Osteoblast (primary cell): ENCODE results near the gene KCTD12. TPM values are rescaled to one million over a fixed set of nuclear protein-coding genes. Genes with fewer than 3 reads are reported as not detected.

Experiments used
- DNase-seq: peaks from one replicate; pipeline ENCODE4 v3.0.0; 2011; ENCODE audit warnings: low spot score, mixed read lengths; ENCODE audit not compliant: insufficient read length; ENCODE audit errors: missing footprints
- H2AFZ ChIP-seq: 2 replicates; pipeline ENCODE4 v1.6.0; 2011; ENCODE audit warnings: mild to moderate bottlenecking, low read length
- H3K27ac ChIP-seq: 2 replicates; pipeline ENCODE4 v1.5.1; 2011; ENCODE audit warnings: mild to moderate bottlenecking, low read depth, low read length, moderate library complexity
- H3K27me3 ChIP-seq: 2 replicates; pipeline ENCODE4 v1.6.0; 2012; ENCODE audit warnings: mild to moderate bottlenecking, control low read depth, inconsistent platforms, low read length, moderate library complexity; ENCODE audit not compliant: insufficient read depth
- H3K36me3 ChIP-seq: 2 replicates; pipeline ENCODE4 v1.5.1; 2011; ENCODE audit warnings: mild to moderate bottlenecking, low read length, control low read depth, moderate library complexity; ENCODE audit not compliant: insufficient read depth
- H3K4me1 ChIP-seq: 2 replicates; pipeline ENCODE4 v1.5.1; 2011; ENCODE audit warnings: mild to moderate bottlenecking, low read length, control low read depth, moderate library complexity; ENCODE audit not compliant: insufficient read depth
- H3K4me2 ChIP-seq: 2 replicates; pipeline ENCODE4 v1.6.0; 2011; ENCODE audit warnings: mild to moderate bottlenecking, low read length; ENCODE audit not compliant: insufficient read depth
- H3K4me3 ChIP-seq: fragments of 200-600 bp; sonication (generic); 3 replicates; pipeline ENCODE4 v1.5.1; 2012; ENCODE audit warnings: mild to moderate bottlenecking, low read length, inconsistent platforms; ENCODE audit not compliant: insufficient read depth
- H3K79me2 ChIP-seq: 2 replicates; pipeline ENCODE4 v1.6.0; 2012; ENCODE audit warnings: mild to moderate bottlenecking, low read length, control low read depth, inconsistent platforms; ENCODE audit not compliant: insufficient read depth
- H3K9me3 ChIP-seq: 2 replicates; pipeline ENCODE4 v1.5.1; 2011; ENCODE audit warnings: low read depth, low read length, control low read depth
- H4K20me1 ChIP-seq: 2 replicates; pipeline ENCODE4 v1.6.0; 2012; ENCODE audit warnings: mild to moderate bottlenecking, low read length, control low read depth; ENCODE audit not compliant: insufficient read depth
- total RNA-seq: library from RNA; depleted of rRNA; stranded (reverse); fragments of >200 nt; gene quantifications from 2 replicates; pipeline ENCODE4 v1.2.3, GENCODE V29; 2012
- TF ChIP-seq, protein P1 (sequence below): IDR thresholded peaks from 2 replicates; pipeline ENCODE4 v1.5.1; 2011; ENCODE audit warnings: mild to moderate bottlenecking, low read depth, low read length, moderate library complexity; ENCODE audit errors: extremely low read depth

KCTD12 gene
- total RNA-seq, 1 donor, result 29.0 TPM

DNA sequence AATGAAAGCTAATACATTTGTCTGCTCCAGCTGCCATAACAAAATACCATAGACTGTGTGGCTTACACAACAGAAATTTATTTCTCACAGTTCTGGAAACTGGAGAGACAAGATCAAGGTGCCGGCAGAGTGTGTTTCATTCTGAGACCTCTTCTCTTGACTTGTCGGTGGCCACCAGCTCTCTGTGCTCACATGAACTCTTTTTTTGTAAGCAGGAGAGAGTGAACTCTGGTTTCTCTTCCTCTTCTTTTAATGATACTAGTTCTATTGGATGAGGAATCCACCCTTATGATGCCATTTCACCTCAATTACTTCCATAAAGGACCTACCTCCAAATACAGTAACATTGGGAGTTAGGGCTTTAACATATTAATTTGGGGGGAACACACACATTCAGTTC, 11.7 kb downstream of the KCTD12 start:
- Histone ChIP-seq H3K36me3 (no peaks in the 10 kb centered on the region), H3K9me3 (no peaks in the 10 kb centered on the region), H3K4me3 (no peak overlapping the region), H3K79me2 (no peaks in the 10 kb centered on the region), H3K4me1 (peaks cover 6% of the 10 kb centered on the region), H4K20me1 (no peaks in the 10 kb centered on the region), H3K27ac (no peak overlapping the region), H3K4me2 (no peak overlapping the region), H3K27me3 (no peaks in the 10 kb centered on the region), H2AFZ (peak overlapping the region; percentile 24)
- TF ChIP-seq, protein P1, sequence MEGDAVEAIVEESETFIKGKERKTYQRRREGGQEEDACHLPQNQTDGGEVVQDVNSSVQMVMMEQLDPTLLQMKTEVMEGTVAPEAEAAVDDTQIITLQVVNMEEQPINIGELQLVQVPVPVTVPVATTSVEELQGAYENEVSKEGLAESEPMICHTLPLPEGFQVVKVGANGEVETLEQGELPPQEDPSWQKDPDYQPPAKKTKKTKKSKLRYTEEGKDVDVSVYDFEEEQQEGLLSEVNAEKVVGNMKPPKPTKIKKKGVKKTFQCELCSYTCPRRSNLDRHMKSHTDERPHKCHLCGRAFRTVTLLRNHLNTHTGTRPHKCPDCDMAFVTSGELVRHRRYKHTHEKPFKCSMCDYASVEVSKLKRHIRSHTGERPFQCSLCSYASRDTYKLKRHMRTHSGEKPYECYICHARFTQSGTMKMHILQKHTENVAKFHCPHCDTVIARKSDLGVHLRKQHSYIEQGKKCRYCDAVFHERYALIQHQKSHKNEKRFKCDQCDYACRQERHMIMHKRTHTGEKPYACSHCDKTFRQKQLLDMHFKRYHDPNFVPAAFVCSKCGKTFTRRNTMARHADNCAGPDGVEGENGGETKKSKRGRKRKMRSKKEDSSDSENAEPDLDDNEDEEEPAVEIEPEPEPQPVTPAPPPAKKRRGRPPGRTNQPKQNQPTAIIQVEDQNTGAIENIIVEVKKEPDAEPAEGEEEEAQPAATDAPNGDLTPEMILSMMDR, result no peak
- DNase-seq, result no peak

- no peak overlapping the region for H3K4me3 ChIP-seq
- H3K27ac ChIP-seq, result no peak overlapping the region
- no peak for DNase-seq
- H3K4me1 ChIP-seq, result no peaks in the 10 kb centered on the region
- H4K20me1 ChIP-seq, result no peaks in the 10 kb centered on the region
- no peaks in the 10 kb centered on the region for H3K79me2 ChIP-seq
- no peaks in the 10 kb centered on the region for H3K27me3 ChIP-seq
- H3K9me3 ChIP-seq, result no peaks in the 10 kb centered on the region
- H2AFZ ChIP-seq, result no peak overlapping the region
- H3K4me2 ChIP-seq, result no peak overlapping the region
- TF ChIP-seq, protein P1, result no peak
- no peaks in the 10 kb centered on the region for H3K36me3 ChIP-seq
Observed at GRCh38 chr13:76873445-76873844, 12.8 kb downstream of the KCTD12 start.

GRCh38 chr13:76872675-76873074, 13.5 kb downstream of the KCTD12 start:
- Histone ChIP-seq H3K27ac (no peak overlapping the region), H2AFZ (peak overlapping the region; percentile 20), H3K36me3 (no peaks in the 10 kb centered on the region), H3K4me1 (no peaks in the 10 kb centered on the region), H3K79me2 (no peaks in the 10 kb centered on the region), H3K4me2 (no peak overlapping the region), H3K27me3 (no peaks in the 10 kb centered on the region), H4K20me1 (no peaks in the 10 kb centered on the region), H3K9me3 (no peaks in the 10 kb centered on the region), H3K4me3 (no peak overlapping the region)
- DNase-seq, result no peak
- TF ChIP-seq, protein P1, result no peak

DNA sequence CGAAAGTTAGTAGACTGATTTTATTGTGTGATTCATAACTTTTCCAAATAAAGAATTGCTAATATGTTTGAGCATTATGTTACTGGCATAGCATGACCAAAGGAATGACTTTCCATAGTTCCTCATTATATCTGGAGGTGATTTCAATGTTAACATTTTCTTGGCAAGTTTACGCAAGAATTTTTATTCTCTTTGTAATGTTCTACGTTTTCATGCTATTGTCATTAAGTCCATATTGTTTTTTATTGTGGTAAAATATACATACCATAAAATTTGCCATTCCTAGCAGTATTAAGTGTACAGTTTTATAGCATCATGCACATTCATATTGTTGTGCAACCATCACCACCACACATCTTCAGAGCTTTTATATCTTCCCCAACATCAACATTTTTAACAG, 14.8 kb downstream of the KCTD12 start:
- TF ChIP-seq, protein P1, result no peak
- no peak for DNase-seq
- Histone ChIP-seq H3K36me3 (no peaks in the 10 kb centered on the region), H2AFZ (no peak overlapping the region), H3K27me3 (no peaks in the 10 kb centered on the region), H3K4me3 (no peak overlapping the region), H3K9me3 (no peaks in the 10 kb centered on the region), H3K27ac (no peak overlapping the region), H3K4me1 (no peaks in the 10 kb centered on the region), H4K20me1 (no peaks in the 10 kb centered on the region), H3K79me2 (no peaks in the 10 kb centered on the region), H3K4me2 (no peak overlapping the region)
